HG03280 (cell line): Measurements from ENCODE around the gene TAF15.
A peak's percentile ranks its signal among the peaks of the same experiment; 100 is the strongest.

Source experiments
- ATAC-seq: cut with Tn5 transposase; IDR thresholded peaks from one replicate; pipeline ENCODE4 v1.9.1; 2021; ENCODE audit warnings: mild to moderate bottlenecking, moderate library complexity; ENCODE audit not compliant: unreplicated experiment

TAF15 gene

DNA sequence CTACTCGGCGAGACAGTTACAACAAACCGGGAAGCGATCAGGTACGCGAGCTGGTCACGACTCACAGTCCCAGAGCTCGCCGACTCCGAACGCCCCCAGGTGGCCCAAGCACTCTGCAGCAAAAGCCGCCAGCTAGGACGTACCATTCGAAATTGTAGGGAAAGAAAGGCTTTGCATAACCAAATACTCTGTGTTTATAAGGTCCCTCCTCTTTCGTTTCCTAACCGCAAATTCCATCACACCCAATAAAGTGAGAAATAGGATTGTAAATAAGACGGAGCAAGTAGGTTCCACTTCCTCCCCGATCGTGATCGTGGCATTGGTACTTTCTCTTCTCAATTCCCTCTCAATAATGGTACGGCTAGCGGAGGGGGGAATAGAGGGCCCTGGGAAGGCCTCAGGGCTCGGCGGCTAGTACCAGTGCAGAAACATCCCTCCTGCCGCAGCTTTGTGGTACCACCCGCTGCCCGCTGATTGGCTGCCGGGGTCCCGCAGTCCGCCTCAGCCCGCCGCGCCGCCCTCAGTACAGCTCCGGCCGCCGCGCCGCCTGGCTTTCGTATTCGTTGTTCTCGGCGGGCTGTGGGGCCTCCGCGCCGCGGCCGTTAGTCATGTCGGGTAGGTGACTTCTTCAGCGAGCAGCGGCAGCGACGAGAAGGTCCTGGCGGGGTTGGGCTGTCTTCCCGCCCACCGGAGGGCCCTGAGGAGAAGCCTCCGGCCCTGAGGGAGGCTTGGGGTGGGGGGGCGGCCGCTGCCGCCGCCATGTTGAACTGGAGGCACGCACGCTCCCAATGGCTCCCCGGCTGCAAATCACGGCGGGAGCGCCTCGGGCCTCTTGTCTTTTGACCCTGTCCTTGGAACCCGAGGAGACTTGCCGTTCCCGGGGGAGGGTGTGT, at the start of gene TAF15:
Gene TAF15 (plus strand): TSS at position 523 of the 893 bp plus-strand sequence. CDS start 86 bp downstream, at position 609.
- peak; percentile 90 for ATAC-seq

GRCh38 chr17:35760587-35760986, 48.7 kb upstream of the TAF15 start, which contains the start of gene C17orf50:
TSS of gene C17orf50 (plus strand) at chr17:35760887. CDS start at chr17:35760942, 55 bp downstream.
- no peak for ATAC-seq

- ATAC-seq, result no peak
Measured at GRCh38 chr17:35761601-35762000, 47.7 kb upstream of the TAF15 start.

GRCh38 chr17:35763767-35764122, 45.5 kb upstream of the TAF15 start:
- ATAC-seq, result no peak

DNA sequence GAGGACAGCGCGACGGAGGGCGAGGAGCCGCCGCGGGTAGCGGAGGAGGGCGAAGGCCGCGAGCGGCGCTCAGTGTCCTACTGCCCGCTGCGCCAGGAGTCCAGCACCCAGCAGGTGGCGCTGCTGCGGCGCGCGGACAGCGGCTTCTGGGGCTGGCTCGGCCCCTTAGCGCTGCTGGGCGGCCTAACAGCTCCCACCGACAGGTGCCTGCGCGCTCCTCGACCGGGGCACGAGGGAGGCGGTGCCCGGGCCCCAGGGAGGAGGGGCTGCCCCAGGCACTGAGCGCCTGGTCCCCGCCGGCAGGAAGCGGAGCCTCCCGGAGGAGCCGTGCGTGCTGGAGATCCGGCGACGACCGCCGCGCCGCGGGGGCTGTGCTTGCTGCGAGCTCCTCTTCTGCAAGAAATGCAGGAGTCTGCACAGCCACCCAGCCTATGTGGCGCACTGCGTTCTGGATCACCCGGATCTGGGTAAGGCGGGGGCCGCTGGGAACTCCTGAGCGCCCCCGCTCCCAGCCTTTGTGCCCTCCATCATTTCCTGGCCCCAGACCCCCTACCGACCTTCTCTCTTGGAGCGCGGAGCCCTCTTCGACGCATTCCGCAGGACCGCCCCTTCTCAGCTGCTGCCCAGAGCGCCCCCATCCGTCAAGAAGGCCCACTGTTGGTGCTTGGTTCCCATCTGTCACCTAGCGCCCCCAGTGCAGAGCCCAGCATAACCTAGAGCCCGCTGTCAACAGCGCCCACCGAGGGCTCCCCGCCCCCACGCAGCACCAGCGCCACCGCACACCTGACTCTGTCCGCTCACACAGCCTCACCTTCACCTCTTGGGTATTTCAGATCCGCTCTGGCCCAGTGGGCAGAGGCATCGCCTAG, 44.9 kb upstream of the TAF15 start:
- peak; percentile 87 for ATAC-seq

DNA sequence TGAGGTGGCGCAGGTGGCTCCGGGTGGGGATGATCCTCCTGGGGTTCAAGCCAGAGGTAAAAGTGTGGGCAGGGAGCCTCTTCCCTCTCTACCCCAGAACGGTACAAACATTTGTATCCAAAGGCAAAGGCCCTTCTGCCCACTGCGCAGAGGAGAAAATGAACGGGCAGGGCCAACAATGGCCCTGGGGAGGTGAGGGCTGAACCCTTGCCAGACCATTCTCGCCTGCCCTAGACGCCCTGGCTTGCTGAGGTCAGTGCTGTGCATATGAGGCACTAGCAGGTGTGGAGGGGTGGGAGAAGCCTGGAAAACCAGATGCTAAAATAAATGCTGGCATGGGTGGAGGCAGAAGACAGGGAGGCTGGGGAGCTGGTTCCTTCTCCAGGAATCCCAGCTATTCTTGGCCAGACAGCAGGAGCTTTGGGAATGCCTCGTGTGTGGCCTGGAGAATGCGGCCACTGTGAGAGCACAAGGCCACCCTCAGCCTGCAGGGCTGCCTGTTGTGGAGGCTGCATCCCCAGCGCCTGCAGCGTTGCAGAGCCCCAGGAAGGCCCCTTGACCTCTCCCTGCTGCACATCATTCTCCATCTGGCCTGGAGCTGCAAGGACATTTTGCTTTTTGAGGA, 44.1 kb upstream of the TAF15 start:
- no peak for ATAC-seq

DNA sequence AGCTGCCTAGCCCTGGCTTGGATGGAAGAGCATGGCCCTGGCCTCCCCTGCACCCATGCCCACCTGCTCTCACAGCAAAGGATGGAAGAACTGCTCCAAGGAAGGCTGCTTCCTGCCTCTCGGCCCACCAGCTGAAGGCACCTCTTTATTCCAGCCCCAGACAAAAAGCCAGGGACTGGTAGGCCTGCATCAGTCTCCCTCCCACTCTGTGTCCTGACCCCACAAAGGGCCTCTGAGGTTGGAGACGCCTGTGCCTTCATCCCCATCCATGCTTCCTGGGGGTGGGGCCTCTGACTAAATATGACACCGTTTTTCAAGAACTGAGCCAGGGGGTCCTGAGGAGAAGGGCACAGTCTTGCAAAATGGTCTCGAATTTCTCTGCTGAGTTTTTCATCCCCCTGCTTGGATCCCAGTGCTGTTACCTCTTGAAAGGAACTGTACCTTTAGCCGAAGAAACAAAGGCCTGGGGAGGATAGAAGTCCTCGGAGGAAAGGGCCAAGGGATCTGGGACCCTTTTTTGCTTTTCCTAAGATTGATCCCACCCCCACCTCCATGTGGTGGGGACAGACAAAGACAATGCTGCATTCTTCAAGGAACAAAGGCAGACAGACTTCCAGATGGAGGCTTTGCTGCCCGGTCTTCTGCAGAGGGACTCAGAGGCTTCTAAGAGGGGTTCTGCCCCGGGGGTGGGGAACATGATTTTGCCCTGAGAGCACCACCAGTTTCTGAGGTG, 43.4 kb upstream of the TAF15 start:
- ATAC-seq, result no peak

- ATAC-seq, result no peak
Measured at GRCh38 chr17:35766489-35766877, 42.8 kb upstream of the TAF15 start.

DNA sequence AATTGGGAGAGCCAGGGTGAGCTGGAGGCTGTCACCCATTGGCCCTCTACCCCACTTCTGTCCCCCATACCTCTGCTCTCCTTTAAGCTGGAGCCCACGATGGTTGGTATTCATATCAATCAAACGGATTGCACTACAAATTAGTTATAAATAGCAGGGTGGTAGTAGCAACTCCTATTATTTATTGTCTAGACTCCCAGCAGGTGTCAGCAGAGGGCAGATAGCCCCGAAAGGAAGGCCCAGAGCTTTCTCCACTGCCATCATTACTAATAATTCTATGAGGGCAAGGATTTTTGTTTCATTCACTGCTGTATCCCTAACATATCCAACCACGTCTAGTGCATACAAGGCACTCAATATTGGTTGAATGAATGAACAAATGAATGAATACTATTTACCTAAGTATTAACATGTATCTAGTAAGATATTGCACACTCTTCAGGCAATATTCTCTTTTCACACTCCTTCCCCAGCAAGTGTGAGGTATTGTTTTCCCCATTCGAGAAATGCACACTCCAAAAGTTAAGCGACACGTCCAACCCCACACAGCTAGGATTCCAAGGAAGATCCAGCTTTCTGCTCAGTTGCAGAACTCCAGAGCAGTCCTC, 42.3 kb upstream of the TAF15 start:
- ATAC-seq, result no peak

DNA sequence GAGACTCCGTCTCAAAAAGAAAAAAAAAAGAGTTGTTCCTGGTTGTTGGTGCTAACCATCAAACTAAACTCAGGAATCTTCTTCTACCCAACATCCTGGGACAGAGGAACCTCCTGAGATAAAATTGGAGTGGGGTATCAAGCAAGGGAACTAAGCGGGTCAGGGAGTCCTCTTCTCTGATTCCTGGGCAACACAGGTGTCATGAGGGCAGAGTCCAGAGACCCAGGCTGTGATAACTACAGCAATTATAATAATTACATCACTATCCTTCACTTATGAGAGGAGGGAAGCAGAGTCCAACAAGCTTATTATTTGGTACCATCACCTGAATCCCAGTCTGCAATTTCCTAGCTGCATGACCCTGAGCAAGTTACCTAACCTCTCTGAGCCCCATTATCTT, 40.5 kb upstream of the TAF15 start:
- ATAC-seq, result no peak

DNA sequence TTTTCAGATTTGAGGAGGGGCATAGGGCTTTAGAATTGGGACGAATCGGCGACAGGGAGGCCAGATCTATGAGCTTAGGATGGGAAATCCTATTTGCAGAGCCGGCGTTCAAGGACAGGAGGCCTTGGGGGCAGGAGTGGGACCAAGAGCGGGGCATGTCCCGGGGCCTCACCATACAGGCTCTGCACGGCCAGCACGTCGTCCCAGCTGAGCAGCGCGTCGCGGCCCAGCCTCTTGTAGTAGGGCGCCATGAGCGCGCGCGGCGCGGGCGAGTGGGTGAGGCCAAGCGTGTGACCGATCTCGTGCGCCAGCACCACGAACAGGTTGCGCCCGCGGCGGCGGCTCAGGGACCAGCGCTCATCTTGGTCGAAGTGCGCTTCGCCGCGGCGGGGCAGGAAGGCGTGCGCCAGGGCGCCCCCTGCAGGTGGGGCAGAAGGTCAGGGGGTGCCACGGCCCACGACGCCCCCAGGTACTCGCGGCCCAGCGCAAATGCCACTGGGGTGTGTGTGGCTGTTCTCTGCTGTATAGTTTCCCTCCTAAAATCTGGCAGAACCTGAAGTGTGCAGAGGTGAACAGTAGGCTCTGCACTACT, 39.3 kb upstream of the TAF15 start:
- ATAC-seq, result no peak

GRCh38 chr17:35773129-35773528, 36.2 kb upstream of the TAF15 start:
- no peak for ATAC-seq

DNA sequence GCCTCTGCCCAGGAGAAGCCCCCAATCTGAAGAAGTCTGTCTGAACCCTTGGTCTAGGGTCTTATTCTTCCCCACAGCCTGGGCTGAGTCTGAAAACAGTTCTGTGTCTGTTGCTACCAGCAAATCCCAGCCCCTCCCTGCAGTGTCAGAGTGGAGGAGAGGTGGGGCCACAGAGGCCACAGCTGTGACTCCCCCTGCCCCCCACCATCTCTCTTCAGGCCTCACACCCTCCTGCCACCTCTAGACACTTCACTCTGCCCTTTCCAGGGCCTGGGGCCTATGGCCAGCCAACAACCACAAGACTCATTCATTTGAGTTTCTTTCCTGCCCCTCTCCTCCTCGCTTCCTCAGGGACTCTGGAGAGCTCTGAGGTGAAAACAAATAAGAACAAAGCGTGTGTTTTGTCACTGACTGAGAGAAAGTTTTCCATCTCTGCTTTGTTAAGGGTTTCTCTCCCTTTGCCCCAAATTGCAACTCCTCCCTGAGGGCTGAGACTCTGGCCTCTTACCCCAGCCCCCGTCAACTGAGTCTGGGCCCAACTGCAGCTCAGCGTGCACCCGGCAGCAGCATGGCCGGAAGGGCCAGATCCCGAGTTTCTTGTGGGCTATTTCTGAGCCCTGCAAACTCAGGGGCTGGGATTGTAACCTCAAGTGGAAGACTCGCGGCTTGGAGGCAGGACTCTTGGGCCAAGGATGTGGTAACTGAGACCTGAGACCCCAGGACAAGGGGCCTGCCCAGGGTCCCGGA, 35.4 kb upstream of the TAF15 start:
- ATAC-seq, result no peak

DNA sequence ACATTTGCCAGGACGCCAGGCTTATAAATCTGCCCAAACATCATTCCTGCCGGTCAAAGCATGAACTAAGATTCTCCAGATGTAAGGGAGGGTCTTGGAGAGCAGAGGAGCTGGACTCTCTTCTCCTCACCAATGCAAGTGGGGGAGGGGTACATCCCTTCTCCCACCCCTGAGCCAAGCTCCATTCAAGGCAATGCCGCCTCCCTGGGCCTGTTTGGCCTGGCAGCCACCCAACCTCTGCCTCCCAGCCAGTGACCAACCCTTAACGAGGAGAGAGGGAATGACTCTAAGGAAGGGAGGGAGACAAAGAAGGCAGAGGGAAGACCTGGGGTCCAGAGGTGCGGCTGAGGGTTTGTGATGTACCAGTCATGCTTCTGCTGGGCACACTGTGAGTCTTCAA, 34.8 kb upstream of the TAF15 start:
- no peak for ATAC-seq

- ATAC-seq, result no peak
Measured at GRCh38 chr17:35775039-35775438, 34.2 kb upstream of the TAF15 start.

- ATAC-seq, result no peak
Measured at GRCh38 chr17:35775583-35775982, 33.7 kb upstream of the TAF15 start.

- no peak for ATAC-seq
Measured at GRCh38 chr17:35778641-35779196, 30.6 kb upstream of the TAF15 start.

- ATAC-seq, result no peak
Measured at GRCh38 chr17:35780950-35781349, 28.3 kb upstream of the TAF15 start.

- ATAC-seq, result no peak
Measured at GRCh38 chr17:35784895-35785294, 24.4 kb upstream of the TAF15 start.
